HepG2 (cell line): ENCODE data around the gene ABHD2. TPM values are rescaled to one million over a fixed set of nuclear protein-coding genes. Genes with fewer than 3 reads are reported as not detected.

ENCODE experiments used
- CBX2 ChIP-seq, 2 experiments: fragments of 200-600 bp in 1 of 2; sonication (generic); formaldehyde crosslinking in 1 of 2; IDR thresholded peaks; 2 replicates each; pipeline versions ENCODE4 v1.7.0 to v1.8.1; 2018 to 2022; ENCODE audit warnings: low read depth in 2 of 2, low read length in 1 of 2, mild to moderate bottlenecking in 1 of 2, missing genetic modification reagents in 1 of 2
- CERS6 ChIP-seq: sonication (generic); formaldehyde crosslinking; IDR thresholded peaks from 2 replicates; pipeline ENCODE4 v1.5.0; 2020; ENCODE audit warnings: missing genetic modification reagents
- EHMT2 ChIP-seq: fragments of 200-600 bp; sonication (generic); IDR thresholded peaks from 2 replicates; pipeline ENCODE4 v1.7.0; 2017; ENCODE audit warnings: antibody characterized with exemption, low read depth, low read length, borderline replicate concordance
- FUBP1 ChIP-seq: sonication (generic); formaldehyde crosslinking; IDR thresholded peaks from 2 replicates; pipeline ENCODE4 v1.5.1; 2020; ENCODE audit warnings: missing genetic modification reagents, mild to moderate bottlenecking, borderline replicate concordance
- GLMP ChIP-seq: sonication (generic); formaldehyde crosslinking; IDR thresholded peaks from 2 replicates; pipeline ENCODE4 v1.9.0; 2021; ENCODE audit warnings: missing genetic modification reagents, mild to moderate bottlenecking, borderline replicate concordance
- GPBP1L1 ChIP-seq: sonication (generic); formaldehyde crosslinking; IDR thresholded peaks from 2 replicates; pipeline ENCODE4 v1.5.0; 2020; ENCODE audit warnings: mild to moderate bottlenecking, missing genetic modification reagents
- HOMEZ ChIP-seq: IDR thresholded peaks from 2 replicates; pipeline ENCODE4 v1.6.1; 2016; ENCODE audit warnings: low read depth
- POGZ ChIP-seq: sonication (generic); formaldehyde crosslinking; IDR thresholded peaks from 2 replicates; pipeline ENCODE4 v1.4.0; 2020; ENCODE audit warnings: mild to moderate bottlenecking, missing genetic modification reagents
- SMAD3 ChIP-seq: sonication (generic); formaldehyde crosslinking; IDR thresholded peaks from 2 replicates; pipeline ENCODE4 v1.4.0; 2020; ENCODE audit warnings: missing genetic modification reagents
- ZBTB3 ChIP-seq: sonication (generic); formaldehyde crosslinking; IDR thresholded peaks from 2 replicates; pipeline ENCODE4 v1.4.0; 2020; ENCODE audit warnings: low read depth, mild to moderate bottlenecking, moderate library complexity, missing genetic modification reagents, borderline replicate concordance
- ZFP1 ChIP-seq: IDR thresholded peaks from 2 replicates; pipeline ENCODE4 v1.6.1; 2016
- ZFP37 ChIP-seq: sonication (generic); formaldehyde crosslinking; IDR thresholded peaks from 2 replicates; pipeline ENCODE4 v1.4.0; 2020; ENCODE audit warnings: missing genetic modification reagents, borderline replicate concordance
- ZMAT5 ChIP-seq: sonication (generic); formaldehyde crosslinking; IDR thresholded peaks from 2 replicates; pipeline ENCODE4 v1.5.0; 2020; ENCODE audit warnings: mild to moderate bottlenecking, low read depth, missing genetic modification reagents, borderline replicate concordance
- ZNF17 ChIP-seq: sonication (generic); formaldehyde crosslinking; IDR thresholded peaks from 2 replicates; pipeline ENCODE4 v1.5.0; 2020; ENCODE audit warnings: mild to moderate bottlenecking, missing genetic modification reagents
- ZNF205 ChIP-seq: IDR thresholded peaks from 2 replicates; pipeline ENCODE4 v1.6.1; 2018; ENCODE audit warnings: missing biosample characterization, missing genetic modification reagents
- ZNF207 ChIP-seq: fragments of 450-650 bp; IDR thresholded peaks from 2 replicates; pipeline ENCODE4 v1.6.1; 2016; ENCODE audit warnings: antibody characterized with exemption, borderline replicate concordance
- ZNF275 ChIP-seq: sonication (generic); formaldehyde crosslinking; IDR thresholded peaks from 2 replicates; pipeline ENCODE4 v1.8.0; 2022; ENCODE audit warnings: missing genetic modification reagents, mild to moderate bottlenecking, inconsistent platforms, borderline replicate concordance
- ZNF512 ChIP-seq: sonication (generic); formaldehyde crosslinking; IDR thresholded peaks from 2 replicates; pipeline ENCODE4 v1.4.0; 2020; ENCODE audit warnings: mild to moderate bottlenecking, missing genetic modification reagents
- ZNF552 ChIP-seq: sonication (generic); formaldehyde crosslinking; IDR thresholded peaks from 2 replicates; pipeline ENCODE4 v1.9.0; 2022; ENCODE audit warnings: missing genetic modification reagents, mild to moderate bottlenecking, borderline replicate concordance
- polyA plus RNA-seq, 8 experiments: library from polyadenylated mRNA; depleted of rRNA in 3 of 8; stranded (reverse) in 7 of 8; unstranded in 1 of 8; fragments of >200 nt; fragmentation: Illumina TruSeq in 4 of 8; extraction: Trizol in 4 of 8; gene quantifications; 2 replicates each; pipeline versions ENCODE4 v1.2.1 to v1.2.3, GENCODE V29; 2011 to 2016; ENCODE audit warnings: low read depth in 4 of 8, missing spikeins in 1 of 8, mixed read lengths in 1 of 8; ENCODE audit not compliant: insufficient read depth in 1 of 8
- total RNA-seq, 5 experiments: library from RNA; depleted of rRNA; stranded (reverse); fragments of >200 nt; fragmentation: Illumina TruSeq; extraction: Trizol; gene quantifications; 2 replicates each; pipeline ENCODE4 v1.2.3, GENCODE V29; 2016; ENCODE audit warnings: low read depth in 1 of 5

Gene ABHD2
- total and polyA plus RNA-seq, 2 of the 13 experiments (the other 11 are each of a cell fraction or from before 2014, with no cell fraction given), result 14.8 to 22.4 TPM

GRCh38 chr15:89121414-89121813 is 33.2 kb downstream of the ABHD2 start (continued):
- TF ChIP-seq FUBP1 (CRISPR knock-in tag) (no peak), POGZ (CRISPR knock-in tag) (no peak), GPBP1L1 (no peak), ZNF275 (CRISPR knock-in tag) (no peak), ZFP37 (CRISPR knock-in tag) (no peak), SMAD3 (CRISPR knock-in tag) (no peak), ZBTB3 (no peak), ZMAT5 (CRISPR knock-in tag) (no peak), ZNF512 (no peak), HOMEZ (CRISPR knock-in tag) (peak; percentile 58; the same call in 1 of the 2 replicates), EHMT2 (no peak), ZNF205 (CRISPR knock-in tag) (no peak; the same call in 1 of the 2 replicates), ZFP1 (CRISPR knock-in tag) (no peak), GLMP (CRISPR knock-in tag) (no peak), CERS6 (no peak), CBX2 (IDR thresholded peaks at IDR 0.05; ENCODE audit: low read depth, low read length) (no peak), CBX2 (CRISPR knock-in tag; IDR thresholded peaks at IDR 0.05; ENCODE audit: low read depth) (no peak), ZNF17 (CRISPR knock-in tag) (no peak), ZNF552 (CRISPR knock-in tag) (no peak), ZNF207 (no peak)
